Activated naive CD4-positive, alpha-beta T cell (primary cell): ENCODE measurements around the gene CSNK2A3.

ENCODE experiments used
- DNase-seq, 4 experiments: peaks; one replicate each; lab custom pipeline; 2025; lab: John Stamatoyannopoulos, UW

CSNK2A3 gene

DNA sequence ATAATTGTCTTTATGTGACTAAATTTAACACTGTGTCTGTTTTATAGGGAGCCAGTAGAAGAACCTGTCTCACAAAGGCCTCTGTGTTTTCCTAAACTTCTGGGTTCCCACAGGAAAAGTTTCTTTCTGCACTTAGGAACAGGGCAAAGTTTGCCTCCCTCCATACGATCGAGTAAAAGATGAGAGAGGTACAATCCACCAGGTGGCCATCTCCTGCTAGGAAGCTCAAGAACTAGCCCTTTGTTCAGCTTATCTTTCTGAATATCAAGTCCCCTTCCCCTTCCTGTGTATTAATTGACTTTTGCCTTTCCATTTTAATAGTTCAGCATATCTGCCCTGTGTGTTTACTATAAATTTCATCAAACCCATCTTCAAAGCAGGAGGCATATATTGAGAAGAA is 18.0 kb downstream of the CSNK2A3 start:
- DNase-seq = no peak

DNA sequence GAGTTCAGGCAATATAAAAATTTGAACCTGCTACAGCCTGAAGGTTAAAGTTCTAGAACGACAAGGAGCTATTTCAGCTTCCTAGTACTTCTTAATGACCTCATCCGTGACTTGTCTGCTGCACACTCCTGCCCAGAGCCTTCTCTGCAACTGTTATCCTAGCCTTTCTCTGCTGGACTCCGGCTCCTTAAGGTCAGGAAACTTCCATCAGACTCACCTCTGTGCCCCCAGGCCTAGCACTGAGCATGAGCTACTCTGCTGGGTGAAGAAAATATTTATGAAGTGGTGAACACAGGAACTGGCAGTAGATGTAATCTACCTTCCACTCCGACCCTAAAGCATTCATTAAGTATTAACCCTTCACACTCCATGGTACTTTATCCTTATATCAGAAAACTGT is 18.4 kb downstream of the CSNK2A3 start:
- no peak for DNase-seq

DNA sequence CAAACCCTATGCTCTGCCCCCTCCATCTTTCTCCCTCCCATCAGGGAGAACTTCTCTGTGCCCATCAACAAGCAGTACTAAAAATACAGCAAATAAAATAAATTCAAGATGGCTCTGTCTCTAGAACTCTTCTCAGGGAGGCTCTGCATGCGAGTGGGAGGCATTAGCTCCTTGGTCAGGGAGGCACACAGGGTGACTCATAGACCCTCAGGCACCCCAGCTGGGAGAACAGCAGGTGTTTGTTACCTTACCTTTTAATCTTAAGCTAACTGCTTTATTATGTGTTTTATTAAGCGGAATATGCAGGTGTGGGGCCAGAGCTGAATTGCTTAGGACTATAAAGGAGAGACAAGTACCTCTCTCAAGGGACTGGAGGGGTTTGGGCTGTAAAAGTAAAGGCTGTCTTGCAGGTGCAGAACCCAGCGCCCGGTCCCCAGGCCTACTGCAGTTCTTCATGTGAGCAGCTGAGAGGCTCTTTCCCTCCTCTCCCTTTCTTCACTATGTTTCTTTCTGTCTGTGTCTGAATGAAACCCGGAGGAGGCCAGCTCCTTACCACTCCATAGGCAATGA is 20.8 kb downstream of the CSNK2A3 start:
- DNase-seq = no peak

DNA sequence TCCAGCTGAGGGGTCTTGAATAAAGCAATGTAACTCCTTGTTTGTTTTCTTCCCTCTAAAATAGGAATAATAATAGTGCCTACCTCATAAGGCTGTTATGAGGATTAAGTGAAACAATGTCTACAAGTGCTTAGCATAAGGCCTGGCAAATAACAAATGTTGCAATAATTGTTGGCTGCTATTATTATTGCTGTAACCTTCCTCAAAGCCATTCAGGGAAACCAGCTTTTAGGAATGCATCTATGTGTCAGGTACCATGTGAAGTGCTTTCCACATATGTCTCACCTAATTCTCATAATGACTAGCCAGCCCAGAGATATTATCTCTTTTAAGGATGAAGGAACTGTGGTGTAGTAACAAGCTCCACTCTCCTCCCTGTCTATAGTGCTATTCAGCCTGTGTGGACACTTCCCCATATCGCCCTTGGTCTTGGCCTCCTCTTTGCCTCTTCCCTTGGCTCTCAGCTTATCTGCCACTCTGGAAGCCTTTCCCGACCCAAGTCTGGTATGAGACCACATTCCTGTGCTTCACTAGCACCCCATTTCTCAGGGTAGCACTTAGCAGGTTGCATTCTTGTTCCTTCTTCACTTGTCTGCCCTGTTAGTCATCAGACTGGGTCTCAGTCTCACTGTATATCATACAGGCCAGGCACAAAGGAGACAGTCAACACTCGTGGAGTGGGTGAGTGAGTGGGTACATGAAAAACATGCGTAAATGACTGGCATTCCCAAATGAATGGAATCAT is 23.8 kb downstream of the CSNK2A3 start:
- no peak for DNase-seq

DNA sequence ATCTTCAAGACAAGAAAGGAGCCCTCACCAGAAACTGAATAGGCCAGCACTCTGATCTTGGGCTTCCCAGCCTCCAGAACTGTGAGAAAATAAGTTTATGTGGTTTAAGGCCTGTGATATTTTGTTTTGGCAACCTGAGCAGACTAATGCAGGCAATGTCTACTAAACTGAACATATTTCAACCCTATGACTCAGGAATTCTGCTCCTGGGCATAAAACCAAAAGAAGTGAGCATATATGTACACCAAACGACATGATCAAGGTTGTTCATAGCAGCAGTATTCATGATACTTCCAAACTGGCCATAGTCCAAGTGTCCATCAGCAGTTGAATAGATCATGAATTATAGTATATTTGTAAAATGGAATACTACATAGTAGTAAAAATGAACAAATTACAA is 29.0 kb downstream of the CSNK2A3 start:
- DNase-seq = no peak

DNA sequence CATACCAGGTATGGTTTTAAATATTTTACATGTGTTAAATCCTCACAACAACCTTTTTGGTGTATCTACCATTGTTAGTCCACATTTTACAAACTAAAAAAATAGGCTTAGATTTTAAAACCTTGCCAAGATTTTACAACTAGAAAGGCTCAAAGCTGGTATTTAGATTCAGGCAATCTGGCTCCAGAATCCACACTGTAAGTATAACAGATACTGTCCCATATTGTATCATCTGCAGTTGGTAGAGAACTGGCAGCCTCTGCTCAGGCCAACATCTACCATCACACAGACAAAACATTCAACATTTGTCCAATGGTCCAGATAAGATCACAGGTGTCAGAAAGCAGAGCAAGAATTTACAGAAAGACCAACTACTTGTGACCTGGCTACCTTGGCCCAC is 30.9 kb downstream of the CSNK2A3 start:
- DNase-seq = no peak

DNA sequence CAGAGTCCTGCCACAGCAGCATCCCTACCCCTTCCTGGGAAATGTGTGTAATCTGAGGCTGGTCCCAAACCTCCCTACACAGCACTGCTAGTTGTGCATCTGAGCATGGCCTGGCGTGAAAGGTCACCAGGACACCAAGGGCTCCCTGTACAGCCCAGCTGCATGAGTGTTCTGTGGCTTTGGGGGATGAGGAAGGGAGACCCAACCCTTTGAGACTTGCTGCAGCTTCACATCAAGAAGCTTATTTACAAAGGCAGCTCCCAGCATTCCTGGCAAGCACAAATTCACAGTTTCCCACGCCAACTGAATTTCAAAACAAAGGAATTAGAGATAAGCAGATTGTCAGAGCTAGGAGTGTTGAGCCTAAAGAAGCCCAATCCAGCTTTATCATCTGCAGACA is 32.2 kb downstream of the CSNK2A3 start:
- no peak for DNase-seq

DNA sequence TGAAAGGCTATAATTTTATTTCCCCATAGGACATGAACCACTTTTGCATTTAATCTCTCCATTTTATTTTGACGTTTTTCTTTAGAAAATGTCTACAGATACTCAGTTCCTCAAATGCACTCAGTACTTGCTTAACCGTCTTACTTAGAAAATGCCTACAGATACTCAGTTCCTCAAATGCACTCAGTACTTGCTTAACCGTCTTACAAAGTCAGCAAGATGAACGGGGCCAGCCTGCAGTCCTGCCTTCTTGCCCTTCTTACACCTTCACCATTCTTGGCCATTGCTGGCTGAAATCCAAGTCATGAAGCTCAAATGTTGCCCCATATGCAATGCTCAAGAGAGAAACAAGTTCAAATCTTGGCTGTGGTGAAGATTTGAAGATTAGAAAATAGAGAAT is 34.1 kb downstream of the CSNK2A3 start:
- DNase-seq = no peak

DNA sequence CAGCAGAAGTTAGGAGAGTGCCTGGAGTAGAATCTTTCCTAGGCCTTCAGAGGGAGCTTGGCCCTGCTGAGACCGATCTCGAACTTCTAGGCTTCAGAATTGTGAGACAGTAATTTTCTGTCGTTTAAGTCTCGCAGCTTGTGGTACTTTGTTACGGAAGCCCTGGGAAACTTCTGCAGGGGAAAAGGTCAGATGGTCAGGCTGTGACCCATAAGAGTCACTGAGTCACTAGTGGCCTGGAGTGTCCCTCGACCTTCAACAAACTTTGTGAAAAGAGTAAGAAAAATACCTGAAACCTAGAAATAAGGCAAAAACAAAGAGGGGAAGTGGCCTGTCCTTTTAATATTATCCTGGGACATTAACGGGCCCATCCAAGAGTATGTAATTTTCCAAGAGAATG is 34.6 kb downstream of the CSNK2A3 start:
- DNase-seq = no peak

DNA sequence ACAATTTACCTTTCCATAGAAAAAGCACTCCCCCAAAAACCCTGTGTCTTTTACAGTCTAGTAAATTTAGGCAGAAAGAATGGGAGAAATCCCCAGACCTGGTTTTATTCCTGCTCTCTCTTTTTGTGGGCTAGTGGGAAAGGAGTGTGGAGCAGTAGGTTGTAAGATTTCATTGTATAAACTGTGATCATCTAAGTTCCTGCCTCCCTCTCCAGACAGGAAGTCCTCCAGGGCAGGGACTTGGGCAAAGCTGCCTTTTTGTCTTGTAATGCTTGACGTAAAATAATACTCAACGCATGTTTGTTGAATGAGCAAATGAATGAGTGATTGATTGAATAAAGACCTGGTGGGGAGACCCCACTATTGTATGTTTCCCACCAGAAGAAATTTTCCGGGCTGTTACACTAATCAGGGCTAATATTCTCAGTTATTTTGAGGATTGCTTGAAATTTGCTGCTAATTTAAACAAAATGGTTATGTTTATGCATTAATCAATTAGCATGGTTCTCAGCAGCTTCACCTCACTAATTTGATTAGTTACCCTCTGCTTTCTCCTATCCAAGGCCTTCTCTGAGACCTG is 36.3 kb downstream of the CSNK2A3 start:
- DNase-seq = no peak

DNA sequence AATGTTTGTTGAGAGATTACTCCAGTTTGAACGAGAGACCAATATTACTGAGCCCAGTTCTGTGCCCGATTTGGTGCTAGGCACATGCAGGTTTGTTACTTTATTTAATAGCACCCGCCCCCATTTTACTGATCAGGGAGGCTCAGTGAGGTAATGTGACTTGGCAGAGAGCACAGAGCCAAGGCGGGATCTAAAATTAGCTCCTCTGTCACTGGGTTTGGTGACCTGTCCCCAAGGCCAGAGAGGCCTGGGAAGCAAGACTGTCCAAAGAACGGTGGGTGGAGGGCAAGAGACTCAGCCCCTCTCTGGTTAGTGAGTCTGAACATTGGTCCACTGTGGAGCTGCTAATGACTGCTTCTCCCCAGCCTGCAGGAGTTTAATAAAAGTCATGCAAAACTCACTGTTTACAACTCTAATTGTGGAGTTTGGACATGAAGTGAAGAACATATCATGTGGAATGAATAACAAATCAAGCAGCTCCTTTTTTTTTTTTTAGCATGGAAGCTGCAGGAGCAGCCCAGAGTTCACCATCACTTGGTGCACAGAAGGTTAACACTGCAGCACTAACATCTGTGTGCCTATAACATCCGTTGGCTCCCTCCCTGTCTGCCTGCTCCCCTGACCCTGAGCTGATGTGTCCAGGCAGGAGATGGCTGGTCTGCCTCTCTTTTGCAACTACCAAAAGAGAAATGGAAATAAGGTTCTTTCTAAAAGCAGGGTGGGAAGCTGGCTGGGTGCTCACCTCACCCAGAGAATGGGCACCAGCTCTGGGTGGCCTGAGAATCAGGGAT is 39.0 kb downstream of the CSNK2A3 start:
- DNase-seq = no peak

DNA sequence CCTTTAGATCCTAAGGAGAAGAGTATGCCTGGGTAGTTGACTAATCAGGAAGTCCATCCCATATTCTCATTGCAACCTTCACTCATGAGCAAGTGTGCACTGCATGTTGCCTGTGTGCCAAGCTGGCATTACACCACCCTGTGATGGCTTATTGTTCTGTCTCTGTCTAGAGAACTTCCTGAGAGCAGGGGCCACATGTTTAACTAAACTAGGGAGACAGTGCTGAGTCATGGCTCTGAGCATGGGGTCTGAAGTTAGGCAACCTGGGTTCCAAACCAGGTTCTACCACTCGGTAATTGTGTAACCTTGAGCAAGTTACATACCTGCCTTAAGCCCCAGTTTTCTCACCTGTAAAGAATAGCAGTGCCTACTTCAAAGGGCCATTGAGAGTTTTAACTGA is 39.6 kb downstream of the CSNK2A3 start:
- DNase-seq = no peak

DNA sequence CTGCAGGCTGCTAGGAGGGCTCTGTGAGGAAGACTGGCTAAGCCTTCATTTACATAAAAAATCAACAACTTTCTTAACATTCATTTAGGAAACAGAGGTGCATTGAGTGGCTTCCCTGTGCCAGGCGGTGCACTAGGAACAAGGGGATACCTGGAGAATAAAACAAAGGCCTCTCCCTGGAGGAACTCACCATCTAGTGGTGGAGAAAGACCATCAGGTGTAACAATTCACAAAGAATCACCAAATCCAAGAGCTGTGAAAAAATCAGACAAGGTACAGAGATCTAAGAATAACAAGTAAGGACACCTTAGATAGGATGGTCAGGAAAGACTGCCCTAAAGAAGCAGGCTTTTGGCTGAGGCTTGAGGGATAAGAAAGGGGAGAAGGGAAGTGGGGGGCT is 40.3 kb downstream of the CSNK2A3 start:
- no peak for DNase-seq

DNA sequence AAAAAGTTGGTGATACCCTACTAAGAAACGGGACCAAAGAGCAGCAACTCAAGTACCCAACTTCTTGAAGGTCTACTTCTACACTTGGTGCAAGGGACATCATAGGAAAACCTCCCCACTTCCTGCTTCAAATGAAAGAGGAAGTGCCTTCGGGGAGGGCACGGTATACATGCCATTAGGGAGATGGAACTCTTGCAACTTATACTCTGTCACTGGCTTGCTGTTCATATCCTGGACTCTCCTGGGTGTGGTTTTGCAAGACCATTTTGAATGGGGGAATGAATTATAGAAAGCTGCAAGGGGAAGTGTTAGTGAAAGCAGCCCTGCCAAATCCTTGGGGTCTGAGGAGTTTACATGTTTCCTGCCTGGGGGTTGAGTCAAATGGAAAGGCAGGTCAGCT is 41.9 kb downstream of the CSNK2A3 start:
- DNase-seq = no peak

DNA sequence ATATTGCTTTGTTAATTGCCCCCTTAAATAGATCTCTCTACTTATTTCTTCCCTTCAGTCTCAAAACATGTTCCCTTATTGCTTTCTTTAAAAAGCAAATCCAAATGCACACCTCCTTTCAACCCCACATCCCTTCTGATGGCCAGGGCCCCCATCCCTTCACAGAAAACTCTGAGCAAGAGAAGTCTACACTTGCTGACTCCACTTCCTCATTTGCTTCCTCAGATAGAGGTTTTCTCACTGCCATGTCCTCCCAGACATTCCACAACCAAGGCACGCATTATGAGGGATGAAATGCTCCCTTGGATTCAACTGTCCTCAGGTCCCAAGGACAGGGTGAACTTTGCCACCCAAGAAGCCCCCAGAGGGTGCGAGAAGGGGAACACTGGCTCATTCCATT is 43.1 kb downstream of the CSNK2A3 start:
- DNase-seq = no peak

DNA sequence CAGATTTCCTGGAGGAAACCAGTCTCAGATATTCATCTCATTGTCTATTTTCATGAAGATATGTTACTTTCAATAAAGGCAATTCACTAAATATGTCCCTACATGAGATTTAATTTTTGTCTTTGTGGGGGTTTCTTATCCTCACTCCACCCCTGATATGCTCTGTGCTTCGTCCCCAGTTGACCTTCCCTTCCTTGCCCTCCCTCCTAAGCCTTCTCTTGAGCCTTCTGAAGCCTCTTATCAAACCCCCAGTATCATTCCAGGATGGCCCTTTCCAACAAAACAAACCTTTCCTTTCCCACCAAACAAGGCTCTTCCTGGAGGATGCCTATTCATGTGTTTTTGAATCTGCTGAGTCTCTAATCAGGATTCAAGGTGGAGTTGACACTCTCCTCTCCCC is 44.8 kb downstream of the CSNK2A3 start:
- no peak for DNase-seq

DNA sequence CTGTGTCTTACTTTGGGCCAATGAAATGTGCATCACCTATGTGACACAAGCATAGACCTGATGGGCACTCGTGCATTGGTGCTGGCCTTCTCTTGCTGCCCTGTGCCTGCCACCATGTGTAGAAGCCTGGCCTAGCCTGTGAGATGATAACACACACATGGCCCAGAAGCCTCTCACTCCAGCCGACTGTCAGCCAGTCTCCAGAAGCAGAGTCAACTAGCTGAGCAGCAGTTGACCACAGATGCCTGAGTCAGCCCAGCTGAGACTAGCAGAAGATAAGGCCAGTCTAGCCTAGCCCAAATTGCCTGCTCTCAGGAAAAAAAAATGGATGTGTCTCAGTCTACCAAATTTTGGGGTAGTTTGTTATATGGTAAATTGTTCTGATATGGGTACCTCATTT is 46.2 kb downstream of the CSNK2A3 start:
- no peak for DNase-seq

DNA sequence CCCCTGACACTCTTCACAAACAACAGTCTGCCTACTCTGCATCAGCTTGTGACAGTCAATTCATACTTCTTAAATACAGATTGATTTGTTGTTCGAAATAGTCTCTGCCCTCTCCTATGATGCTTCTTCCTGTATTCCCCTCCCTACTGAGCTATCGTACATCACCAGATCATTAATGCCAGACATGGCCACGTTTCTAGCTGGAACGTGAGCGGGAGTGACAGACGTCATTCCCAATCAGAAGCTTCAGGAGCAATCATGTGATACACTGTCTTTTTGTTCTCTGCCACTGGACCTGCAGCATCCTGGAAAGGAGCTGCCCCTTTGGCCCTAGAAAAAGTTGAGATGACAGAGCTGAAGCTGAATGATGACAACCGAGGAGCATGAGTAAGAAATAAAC is 48.5 kb downstream of the CSNK2A3 start:
- no peak for DNase-seq

DNA sequence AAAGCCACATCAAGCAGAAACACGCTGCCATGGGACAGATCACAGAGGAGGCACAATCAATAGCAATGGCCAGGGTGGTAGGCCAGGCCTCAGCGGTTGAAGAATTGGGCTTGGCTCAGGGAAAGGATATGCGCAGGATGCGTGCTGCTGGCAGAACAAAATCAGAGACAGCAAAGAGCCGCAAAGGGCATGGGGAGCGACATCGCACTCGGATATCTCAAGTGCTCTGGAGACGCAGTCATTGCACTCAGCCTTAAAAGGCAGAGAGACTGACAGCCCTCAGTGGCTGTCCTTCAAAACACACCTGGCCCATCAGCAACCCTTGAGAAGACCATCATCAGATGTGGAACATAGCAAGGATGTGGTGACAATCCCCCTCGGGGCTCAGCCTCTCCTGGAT is 50.5 kb downstream of the CSNK2A3 start:
- DNase-seq = no peak
